K562 (cell line): ENCODE results near the gene EFHC2. TPM values are rescaled to one million over a fixed set of nuclear protein-coding genes. Genes with fewer than 3 reads are reported as not detected.
A peak's percentile ranks its signal among the peaks of the same experiment; 100 is the strongest.

ENCODE experiments used
- ATAC-seq: fragments of 200-7000 bp; cut with Tn5 transposase; 3 replicates; pipeline ENCODE4 v1.9.1; 2020; ENCODE audit warnings: moderate library complexity
- BruUV-seq: library from RNA; stranded (reverse); fragments of 400-500 nt; replicated peaks from 2 replicates; lab custom pipeline; 2021; lab: Mats Ljungman, UMichigan
- CTCF ChIA-PET: fragments of 300-600 bp; formaldehyde crosslinking; extraction: SDS; loops from one replicate; lab custom pipeline; 2021; ENCODE audit warnings: low intra/inter-chr PET ratio; lab: Yijun Ruan, JAX
- POLR2A ChIA-PET: fragments of 300-600, 350-650 bp; sonication (Branson Sonifier 250); formaldehyde crosslinking; extraction: SDS; loops from one replicate; lab custom pipeline; 2021; ENCODE audit warnings: antibody characterized with exemption, inconsistent platforms; lab: Yijun Ruan, JAX
- DNase-seq, 4 experiments: peaks; one replicate each; pipeline versions ENCODE4 v3.0.0 to v3.0.0-alpha.2; 2011 to 2018; ENCODE audit warnings: low spot score in 3 of 4, mixed read lengths in 3 of 4; ENCODE audit errors: extremely low read depth in 1 of 4
- FAIRE-seq: peaks from 2 replicates; lab custom pipeline; 2011; peaks lifted over from hg19 to GRCh38; lab: Jason Lieb, UNC
- H2AFZ ChIP-seq: 2 replicates; pipeline ENCODE4 v1.6.0; 2011; ENCODE audit warnings: low read depth, low read length, control low read depth, inconsistent platforms
- H3K27ac ChIP-seq: fragments of 200-600 bp; 3 replicates; pipeline ENCODE4 v1.8.0; 2011; ENCODE audit warnings: low read depth, mild to moderate bottlenecking, control low read depth, inconsistent platforms, low read length, moderate library complexity, mixed read lengths; ENCODE audit errors: extremely low read depth
- H3K27me3 ChIP-seq, 2 experiments: fragments of 300-600 bp in 1 of 2; 2 replicates in 1 of 2; 3 replicates in 1 of 2; pipeline versions ENCODE4 v1.6.0 to v1.8.0; 2011; ENCODE audit warnings: inconsistent platforms in 2 of 2, low read length in 2 of 2, mild to moderate bottlenecking in 1 of 2, mixed read lengths in 1 of 2, moderate library complexity in 1 of 2; ENCODE audit not compliant: control insufficient read depth in 2 of 2, insufficient read depth in 2 of 2
- H3K36me3 ChIP-seq: fragments of 300-600 bp; 3 replicates; pipeline ENCODE4 v1.8.0; 2011; ENCODE audit warnings: mild to moderate bottlenecking, low read length, inconsistent platforms; ENCODE audit not compliant: control insufficient read depth, insufficient read depth
- H3K4me1 ChIP-seq, 2 experiments: fragments of 200-600 bp in 1 of 2; replicated peaks in 1 of 2; 2 replicates in 1 of 2; 3 replicates in 1 of 2; pipeline versions ENCODE4 v1.5.1 to v1.8.0; 2011; ENCODE audit warnings: inconsistent platforms in 2 of 2, low read length in 2 of 2, mild to moderate bottlenecking in 1 of 2, mixed read lengths in 1 of 2, moderate library complexity in 1 of 2; ENCODE audit not compliant: control insufficient read depth in 2 of 2, insufficient read depth in 2 of 2
- H3K4me2 ChIP-seq: 2 replicates; pipeline ENCODE4 v1.6.1; 2011; ENCODE audit warnings: low read length, control low read depth, inconsistent platforms, mixed read lengths; ENCODE audit not compliant: insufficient read depth
- H3K4me3 ChIP-seq: fragments of 200-600 bp; sonication (generic), shearing (Covaris generic); 2 replicates; pipeline ENCODE4 v1.5.1; 2016; ENCODE audit warnings: control low read depth, inconsistent platforms
- H3K79me2 ChIP-seq: fragments of 200-600 bp; 3 replicates; pipeline ENCODE4 v1.8.0; 2011; ENCODE audit warnings: low read length, inconsistent platforms; ENCODE audit not compliant: control insufficient read depth, insufficient read depth
- H3K9ac ChIP-seq, 2 experiments: 2 replicates each; pipeline versions ENCODE4 v1.6.0 to v1.6.1; 2011; ENCODE audit warnings: low read depth in 2 of 2, low read length in 2 of 2, control low read depth in 1 of 2, inconsistent platforms in 1 of 2, mild to moderate bottlenecking in 1 of 2, mixed read lengths in 1 of 2; ENCODE audit not compliant: insufficient read depth in 1 of 2
- H3K9me1 ChIP-seq: one replicate; pipeline ENCODE4 v1.6.0; 2011; ENCODE audit warnings: inconsistent platforms, mild to moderate bottlenecking, low read length, moderate library complexity; ENCODE audit not compliant: control insufficient read depth, insufficient read depth
- H3K9me3 ChIP-seq: replicated peaks from 2 replicates; pipeline ENCODE4 v1.5.1; 2011; ENCODE audit warnings: low read depth, low read length, inconsistent platforms; ENCODE audit not compliant: control insufficient read depth, insufficient read depth
- H4K20me1 ChIP-seq: replicated peaks from 2 replicates; pipeline ENCODE4 v1.6.1; 2011; ENCODE audit warnings: low read length, inconsistent platforms, mixed read lengths; ENCODE audit not compliant: control insufficient read depth, insufficient read depth
- ARID2 ChIP-seq: fragments of 450-650 bp; IDR thresholded peaks from 2 replicates; pipeline ENCODE4 v1.6.1; 2017; ENCODE audit warnings: antibody characterized with exemption, mild to moderate bottlenecking
- CEBPG ChIP-seq, 3 experiments: fragments of 200-800 bp in 1 of 3; sonication (Bioruptor generic) in 1 of 3; sonication (generic) in 1 of 3; formaldehyde crosslinking in 1 of 3; IDR thresholded peaks in 2 of 3; conservative IDR thresholded peaks in 1 of 3; 2 replicates each; pipeline versions ENCODE4 v1.6.1 to v1.8.0; 2016 to 2022; ENCODE audit warnings: missing compliant biosample characterization in 2 of 3, missing genetic modification characterization in 2 of 3, mild to moderate bottlenecking in 1 of 3, missing genetic modification reagents in 1 of 3
- HLTF ChIP-seq: fragments of 450-650 bp; IDR thresholded peaks from 2 replicates; pipeline ENCODE4 v1.6.1; 2016
- JUN ChIP-seq, 2 experiments: sonication (generic) in 1 of 2; formaldehyde crosslinking in 1 of 2; IDR thresholded peaks; 2 replicates each; pipeline versions ENCODE4 v1.6.1 to v1.8.0; 2012 to 2022; ENCODE audit warnings: borderline replicate concordance in 2 of 2, mild to moderate bottlenecking in 2 of 2, improper control_type of control experiment in 1 of 2, low read depth in 1 of 2, low read length in 1 of 2, missing genetic modification reagents in 1 of 2
- NFYB ChIP-seq: IDR thresholded peaks from 2 replicates; pipeline ENCODE4 v1.6.1; 2011; ENCODE audit warnings: mild to moderate bottlenecking, moderate library complexity; ENCODE audit not compliant: insufficient read length; ENCODE audit errors: extremely low read depth
- SPI1 ChIP-seq: IDR thresholded peaks from 2 replicates; pipeline ENCODE4 v1.6.1; 2011; ENCODE audit warnings: low read depth, low read length, control low read depth, borderline replicate concordance
- ZNF121 ChIP-seq: sonication (generic); formaldehyde crosslinking; conservative IDR thresholded peaks from 2 replicates; pipeline ENCODE4 v1.8.0; 2022; ENCODE audit warnings: missing genetic modification reagents
- ZNF311 ChIP-seq: fragments of 250-450 bp; sonication (Bioruptor Pico); IDR thresholded peaks from 2 replicates; pipeline ENCODE4 v1.4.0; 2020; ENCODE audit warnings: mild to moderate bottlenecking, moderate library complexity
- WGBS: fragments of 100-300 bp; shearing (Covaris generic); methylation state at CpG from one replicate; pipeline ENCODE4 v1.1.6; 2016; ENCODE audit warnings: low coverage, mixed read lengths; ENCODE audit not compliant: insufficient coverage; ENCODE audit errors: missing lambda C conversion rate; 5-methylcytosine and 5-hydroxymethylcytosine counted together
- in situ Hi-C: fragments of 300-500 bp; cut with MboI; formaldehyde crosslinking; loops from 4 replicates; pipeline ENCODE4 v1.15.0; 2018; ENCODE audit warnings: inconsistent platforms, mixed read lengths
- intact Hi-C: fragments of 100-400 bp; cut with micrococcal nuclease; formaldehyde crosslinking; loops from 2 replicates; pipeline ENCODE4 v1.14.2; 2022
- polyA plus RNA-seq, 8 experiments: library from polyadenylated mRNA; depleted of rRNA in 4 of 8; stranded (reverse) in 5 of 8; unstranded in 3 of 8; fragments of >200 nt; fragmentation: Nextera tagmentation in 2 of 8; fragmentation: Illumina TruSeq in 1 of 8; extraction: Ambion mirVana in 2 of 8; extraction: Trizol in 1 of 8; gene quantifications; 2 replicates each; pipeline versions ENCODE4 v1.2.1 to v1.2.3, GENCODE V29; 2011 to 2014; ENCODE audit warnings: inconsistent platforms in 1 of 8, missing spikeins in 1 of 8
- total RNA-seq, 7 experiments: library from RNA; depleted of rRNA in 6 of 7; stranded (reverse); fragments of >200 nt in 6 of 7; fragmentation: Illumina TruSeq in 2 of 7; extraction: Trizol in 2 of 7; gene quantifications; 2 replicates each; pipeline versions ENCODE4 v1.2.1 to v1.2.3, GENCODE V29; 2011 to 2021; ENCODE audit warnings: low replicate concordance in 1 of 7

Gene EFHC2
- total and polyA plus RNA-seq, 9 of the 15 experiments (the other 6 are each of a cell fraction or from before 2014, with no cell fraction given), result 1.3 to 8.1 (median 3.0) TPM

GRCh38 chrX:44228621-44229020 is 114.9 kb downstream of the EFHC2 start:
- Histone ChIP-seq H3K4me1 (no peaks in the 10 kb centered on the region; a peak in 1 of 5 replicates), H3K36me3 (no peaks in the 10 kb centered on the region), H4K20me1 (no peaks in the 10 kb centered on the region), H3K9ac (no peak overlapping the region), H3K79me2 (no peaks in the 10 kb centered on the region), H3K27me3 (no peaks in the 10 kb centered on the region), H3K4me2 (no peak overlapping the region), H2AFZ (peak overlapping the region; percentile 45; the same call in 1 of the 2 replicates), H3K9me1 (no peaks in the 10 kb centered on the region), H3K4me3 (no peak overlapping the region), H3K27ac (no peak overlapping the region), H3K9me3 (no peaks in the 10 kb centered on the region)
- in situ Hi-C loops, result no loop called here
- WGBS, result 33% methylated on average over 4 of the region's 4 CpGs
- CTCF ChIA-PET, result no interaction called here
- POLR2A ChIA-PET, result no interaction called here
- peak; percentile 97 for TF ChIP-seq SPI1
- TF ChIP-seq ZNF121 (CRISPR knock-in tag), result no peak
- TF ChIP-seq CEBPG (CRISPR knock-in tag; IDR thresholded peaks at IDR 0.05), result no peak
- peak in 1 of 2 experiments; percentile 24; a peak in 1 of 4 replicates for TF ChIP-seq CEBPG (tag; conservative IDR thresholded peaks at IDR 0.05 in 1 of 2, IDR thresholded peaks at IDR 0.05 in 1 of 2)
- intact Hi-C loops, result no loop called here
- no peak for DNase-seq
- 0 out of 3 replicates have a peak, but pooled peaks have one; percentile 51 for ATAC-seq
- BruUV-seq, result no TSS peak
- FAIRE-seq, result no peak

- in situ Hi-C loops (no loop called here), intact Hi-C loops (no loop called here)
- H3K27ac ChIP-seq, result no peak overlapping the region
- no TSS peak for BruUV-seq
- H3K79me2 ChIP-seq, result no peaks in the 10 kb centered on the region
- no peaks in the 10 kb centered on the region for H3K36me3 ChIP-seq
- H3K9ac ChIP-seq, result no peak overlapping the region
- ATAC-seq, result no peak
- H3K4me2 ChIP-seq, result no peak overlapping the region
- no peaks in the 10 kb centered on the region; a peak in 1 of 5 replicates for H3K4me1 ChIP-seq
- POLR2A ChIA-PET, result no interaction called here
- WGBS, result 44% methylated on average over 4 of the region's 5 CpGs
- TF ChIP-seq JUN (IDR thresholded peaks at IDR 0.05; ENCODE audit: borderline replicate concordance, low read depth, low read length) (no peak), JUN (CRISPR knock-in tag; IDR thresholded peaks at IDR 0.05; ENCODE audit: borderline replicate concordance) (no peak), NFYB (peak; percentile 4), ZNF311 (CRISPR knock-in tag) (no peak), HLTF (no peak), ARID2 (no peak)
- CTCF ChIA-PET, result no interaction called here
- no peak for FAIRE-seq
- H3K27me3 ChIP-seq, result no peaks in the 10 kb centered on the region
- no peaks in the 10 kb centered on the region for H4K20me1 ChIP-seq
- H3K4me3 ChIP-seq, result no peak overlapping the region
- no peaks in the 10 kb centered on the region for H3K9me3 ChIP-seq
- H2AFZ ChIP-seq, result no peak overlapping the region
- DNase-seq, result no peak
- H3K9me1 ChIP-seq, result no peaks in the 10 kb centered on the region
These were observed 115.5 kb downstream of the EFHC2 start for GRCh38 chrX:44227991-44228390.
